ENCODE data around the gene TTN. TPM values are rescaled to one million over a fixed set of nuclear protein-coding genes. Genes with fewer than 3 reads are reported as not detected.
A peak's percentile ranks its signal among the peaks of the same experiment; 100 is the strongest.

Gene TTN
- total RNA-seq, 1 donor from 2014 or later: 2.0 TPM

DNA sequence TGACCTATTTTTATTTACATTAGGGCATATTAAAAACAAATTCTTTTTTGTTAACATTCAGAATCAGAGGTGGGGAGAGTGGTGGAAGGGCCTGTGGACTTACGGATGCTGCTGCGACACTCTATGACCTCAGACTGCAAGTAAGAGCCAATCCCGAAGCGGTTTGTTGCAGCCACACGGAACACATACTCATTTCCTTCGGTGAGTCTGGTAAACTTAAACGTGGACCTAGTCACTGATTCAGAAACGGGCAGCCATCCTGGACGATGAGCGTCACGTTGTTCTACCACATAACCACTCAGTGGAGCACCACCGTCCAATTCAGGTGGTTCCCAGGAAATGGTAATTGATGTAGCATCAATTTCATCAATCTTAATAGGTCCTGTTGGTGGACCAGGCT, 265.1 kb downstream of the TTN start:
- Histone ChIP-seq H3K9me3 (no peaks in the 10 kb centered on the region), H3K36me3 (peaks cover 0 to 41% of the 10 kb centered on the region in 2 donors), H3K4me3 (no peak overlapping the region), H3K27me3 (no peaks in the 10 kb centered on the region), H3K4me1 (no peaks in the 10 kb centered on the region), H3K27ac (no peak overlapping the region)
- TF ChIP-seq, protein P1, sequence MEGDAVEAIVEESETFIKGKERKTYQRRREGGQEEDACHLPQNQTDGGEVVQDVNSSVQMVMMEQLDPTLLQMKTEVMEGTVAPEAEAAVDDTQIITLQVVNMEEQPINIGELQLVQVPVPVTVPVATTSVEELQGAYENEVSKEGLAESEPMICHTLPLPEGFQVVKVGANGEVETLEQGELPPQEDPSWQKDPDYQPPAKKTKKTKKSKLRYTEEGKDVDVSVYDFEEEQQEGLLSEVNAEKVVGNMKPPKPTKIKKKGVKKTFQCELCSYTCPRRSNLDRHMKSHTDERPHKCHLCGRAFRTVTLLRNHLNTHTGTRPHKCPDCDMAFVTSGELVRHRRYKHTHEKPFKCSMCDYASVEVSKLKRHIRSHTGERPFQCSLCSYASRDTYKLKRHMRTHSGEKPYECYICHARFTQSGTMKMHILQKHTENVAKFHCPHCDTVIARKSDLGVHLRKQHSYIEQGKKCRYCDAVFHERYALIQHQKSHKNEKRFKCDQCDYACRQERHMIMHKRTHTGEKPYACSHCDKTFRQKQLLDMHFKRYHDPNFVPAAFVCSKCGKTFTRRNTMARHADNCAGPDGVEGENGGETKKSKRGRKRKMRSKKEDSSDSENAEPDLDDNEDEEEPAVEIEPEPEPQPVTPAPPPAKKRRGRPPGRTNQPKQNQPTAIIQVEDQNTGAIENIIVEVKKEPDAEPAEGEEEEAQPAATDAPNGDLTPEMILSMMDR (IDR thresholded peaks at IDR 0.05): no peak
- TF ChIP-seq POLR2AphosphoS5 (IDR thresholded peaks at IDR 0.05; ENCODE audit: insufficient read depth in 1 of 2, low read depth in 1 of 2): no peak
- TF ChIP-seq POLR2A (IDR thresholded peaks at IDR 0.05): no peak
- intact Hi-C loops (cut with DNase I): no loop called here
- DNase-seq (ENCODE audit: extremely low spot score in 2 of 2): peak; percentile 27 to 43

DNA sequence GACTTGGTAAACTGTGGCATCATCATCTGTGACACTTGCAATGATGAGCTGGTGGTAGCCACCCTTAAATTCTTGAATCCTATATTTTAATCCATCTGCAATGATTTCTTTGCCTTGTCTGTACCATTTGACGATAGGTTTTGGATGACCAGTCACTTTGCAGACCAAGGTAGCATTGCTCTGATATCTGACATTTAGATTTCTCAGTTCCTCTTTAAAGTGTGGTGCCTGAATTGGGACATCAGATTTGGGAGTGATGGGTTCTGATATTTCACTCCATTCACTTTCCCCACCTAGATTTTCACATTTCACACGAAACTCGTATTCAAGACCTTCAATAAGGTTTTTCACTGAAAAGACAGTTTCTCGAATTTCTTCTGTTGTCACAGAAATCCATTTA, 271.2 kb downstream of the TTN start:
- H3K36me3 ChIP-seq: peaks cover 0 to 52% of the 10 kb centered on the region in 2 donors
- intact Hi-C loops (cut with DNase I): no loop called here
- H3K4me1 ChIP-seq: no peaks in the 10 kb centered on the region
- TF ChIP-seq POLR2A (IDR thresholded peaks at IDR 0.05) (no peak), POLR2AphosphoS5 (IDR thresholded peaks at IDR 0.05; ENCODE audit: insufficient read depth in 1 of 2, low read depth in 1 of 2) (no peak)
- TF ChIP-seq, protein P1 (IDR thresholded peaks at IDR 0.05): no peak
- no peak overlapping the region for H3K4me3 ChIP-seq
- no peaks in the 10 kb centered on the region for H3K9me3 ChIP-seq
- DNase-seq (ENCODE audit: extremely low spot score in 2 of 2): no peak
- no peak overlapping the region for H3K27ac ChIP-seq
- H3K27me3 ChIP-seq: no peaks in the 10 kb centered on the region

DNA sequence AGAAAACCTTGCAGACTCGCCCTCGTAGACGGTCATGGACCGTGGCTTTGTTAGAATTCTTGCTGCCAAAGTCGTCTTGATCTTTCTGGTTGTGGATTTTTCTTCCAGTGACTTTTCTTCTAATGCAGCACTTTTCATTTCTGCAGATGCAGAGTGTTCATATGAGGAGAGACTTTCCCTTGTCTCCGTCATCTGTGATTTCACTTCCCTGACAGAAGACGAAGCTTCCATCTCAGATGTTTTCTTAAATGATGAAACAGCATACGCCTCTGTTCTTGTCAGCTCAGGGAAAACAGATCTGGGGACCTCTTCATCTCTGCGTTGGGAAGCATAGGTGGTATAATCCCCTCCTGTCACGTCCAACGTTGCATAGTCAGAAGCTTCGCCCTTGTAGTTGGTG, 276.1 kb downstream of the TTN start:
- Histone ChIP-seq H3K27ac (no peak overlapping the region), H3K9me3 (no peaks in the 10 kb centered on the region), H3K4me1 (no peaks in the 10 kb centered on the region), H3K4me3 (no peak overlapping the region), H3K27me3 (no peaks in the 10 kb centered on the region), H3K36me3 (peaks cover 0 to 27% of the 10 kb centered on the region in 2 donors)
- TF ChIP-seq, protein P1 (IDR thresholded peaks at IDR 0.05): no peak
- TF ChIP-seq POLR2A (IDR thresholded peaks at IDR 0.05) (no peak), POLR2AphosphoS5 (IDR thresholded peaks at IDR 0.05; ENCODE audit: insufficient read depth in 1 of 2, low read depth in 1 of 2) (no peak)
- no peak for DNase-seq (ENCODE audit: extremely low spot score in 2 of 2)
- intact Hi-C loops (cut with DNase I): no loop called here

DNA sequence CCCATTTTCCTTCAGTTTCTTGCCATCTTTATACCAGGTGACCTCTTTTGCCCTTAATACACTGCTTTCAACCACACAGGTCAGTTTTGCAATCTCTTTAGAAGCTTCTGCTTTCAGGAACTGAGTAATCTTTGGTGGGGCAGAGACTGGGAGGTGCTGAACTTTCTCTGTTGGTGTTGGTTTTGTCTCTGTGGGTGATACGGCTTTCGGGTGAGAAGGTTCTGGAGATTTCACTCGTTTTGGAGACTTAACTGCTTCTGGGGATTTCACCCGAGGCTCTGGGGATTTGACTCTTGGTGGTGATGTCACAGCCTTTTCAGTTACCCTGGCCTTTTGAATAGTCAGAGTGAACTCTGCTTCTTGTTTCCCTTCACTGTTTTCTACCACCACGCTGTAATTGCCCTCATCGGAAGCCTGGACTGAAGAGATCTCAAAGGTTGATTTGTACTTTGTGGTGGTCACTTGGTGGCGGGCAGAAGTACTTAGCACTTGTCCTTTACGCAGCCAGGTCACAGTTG, 276.5 kb downstream of the TTN start:
- no peak for DNase-seq (ENCODE audit: extremely low spot score in 2 of 2)
- H3K9me3 ChIP-seq: no peaks in the 10 kb centered on the region
- H3K27ac ChIP-seq: no peak overlapping the region
- TF ChIP-seq POLR2A (IDR thresholded peaks at IDR 0.05): no peak
- no peak for TF ChIP-seq POLR2AphosphoS5 (IDR thresholded peaks at IDR 0.05; ENCODE audit: insufficient read depth in 1 of 2, low read depth in 1 of 2)
- TF ChIP-seq, protein P1 (IDR thresholded peaks at IDR 0.05): no peak
- no peaks in the 10 kb centered on the region for H3K4me1 ChIP-seq
- H3K36me3 ChIP-seq: peaks cover 0 to 24% of the 10 kb centered on the region in 2 donors
- intact Hi-C loops (cut with DNase I): no loop called here
- H3K27me3 ChIP-seq: no peaks in the 10 kb centered on the region
- H3K4me3 ChIP-seq: no peak overlapping the region

DNA sequence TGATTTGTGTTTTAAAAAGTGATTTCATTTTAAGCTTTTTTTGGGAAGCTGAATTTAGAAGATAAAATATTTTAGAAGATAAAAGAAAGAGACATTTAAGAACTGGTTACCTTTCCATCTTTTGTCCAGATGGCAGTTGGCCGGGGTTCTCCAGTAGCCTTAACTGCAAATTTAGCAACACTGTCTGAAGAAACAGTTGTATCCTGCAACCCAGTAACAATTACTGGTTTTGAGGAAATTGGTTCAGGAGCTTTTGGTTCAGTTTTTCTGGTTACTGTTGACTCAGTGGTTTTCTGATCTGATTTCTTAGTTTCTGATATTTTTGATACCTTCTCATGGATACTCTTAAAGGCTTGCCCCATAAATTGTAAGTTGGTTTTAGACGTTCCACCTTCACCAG, 277.1 kb downstream of the TTN start:
- TF ChIP-seq POLR2AphosphoS5 (IDR thresholded peaks at IDR 0.05; ENCODE audit: insufficient read depth in 1 of 2, low read depth in 1 of 2) (no peak), POLR2A (IDR thresholded peaks at IDR 0.05) (no peak)
- TF ChIP-seq, protein P1 (IDR thresholded peaks at IDR 0.05): no peak
- Histone ChIP-seq H3K4me1 (no peaks in the 10 kb centered on the region), H3K27ac (no peak overlapping the region), H3K36me3 (peaks cover 0 to 18% of the 10 kb centered on the region in 2 donors), H3K27me3 (no peaks in the 10 kb centered on the region), H3K9me3 (no peaks in the 10 kb centered on the region), H3K4me3 (no peak overlapping the region)
- intact Hi-C loops (cut with DNase I): no loop called here
- DNase-seq (ENCODE audit: extremely low spot score in 2 of 2): no peak

Measured in vagina (tissue), 2 donors.